SU-DHL-6 (cell line): ENCODE measurements around the gene TMEM163.

Source experiments
- EZH2phosphoT487 ChIP-seq: fragments of 200-600 bp; sonication (generic), shearing (Covaris generic); conservative IDR thresholded peaks from 2 replicates; pipeline ENCODE4 v1.6.1; 2018; ENCODE audit warnings: mild to moderate bottlenecking, antibody characterized with exemption, low read length, moderate library complexity, mixed read lengths
- TF ChIP-seq, protein P1 (sequence below): fragments of 200-600 bp; sonication (generic); IDR thresholded peaks from one replicate; pipeline ENCODE4 v1.5.1; 2017; ENCODE audit warnings: antibody characterized with exemption, mild to moderate bottlenecking, low read length, moderate library complexity; ENCODE audit not compliant: insufficient read depth, poor library complexity, severe bottlenecking

DNA sequence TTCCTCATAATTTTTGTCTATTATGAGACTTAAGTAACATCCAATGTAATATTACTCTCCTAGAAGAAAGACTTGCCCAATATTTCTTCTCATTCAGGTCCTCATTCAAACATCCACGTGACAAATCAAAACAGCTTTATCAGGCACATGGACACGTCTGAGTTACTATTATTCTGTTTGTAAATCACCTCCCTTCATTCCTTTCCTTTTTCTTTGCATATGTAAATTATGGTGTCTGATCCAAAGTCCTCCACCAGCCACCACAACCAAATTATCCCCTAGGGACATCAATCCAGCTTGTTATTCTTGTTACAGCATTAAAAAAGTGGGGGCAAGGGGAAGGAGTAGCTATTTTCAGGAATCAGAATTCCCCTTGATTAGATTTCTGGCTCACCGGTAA, 7.1 kb downstream of the TMEM163 start:
- TF ChIP-seq, protein P1, sequence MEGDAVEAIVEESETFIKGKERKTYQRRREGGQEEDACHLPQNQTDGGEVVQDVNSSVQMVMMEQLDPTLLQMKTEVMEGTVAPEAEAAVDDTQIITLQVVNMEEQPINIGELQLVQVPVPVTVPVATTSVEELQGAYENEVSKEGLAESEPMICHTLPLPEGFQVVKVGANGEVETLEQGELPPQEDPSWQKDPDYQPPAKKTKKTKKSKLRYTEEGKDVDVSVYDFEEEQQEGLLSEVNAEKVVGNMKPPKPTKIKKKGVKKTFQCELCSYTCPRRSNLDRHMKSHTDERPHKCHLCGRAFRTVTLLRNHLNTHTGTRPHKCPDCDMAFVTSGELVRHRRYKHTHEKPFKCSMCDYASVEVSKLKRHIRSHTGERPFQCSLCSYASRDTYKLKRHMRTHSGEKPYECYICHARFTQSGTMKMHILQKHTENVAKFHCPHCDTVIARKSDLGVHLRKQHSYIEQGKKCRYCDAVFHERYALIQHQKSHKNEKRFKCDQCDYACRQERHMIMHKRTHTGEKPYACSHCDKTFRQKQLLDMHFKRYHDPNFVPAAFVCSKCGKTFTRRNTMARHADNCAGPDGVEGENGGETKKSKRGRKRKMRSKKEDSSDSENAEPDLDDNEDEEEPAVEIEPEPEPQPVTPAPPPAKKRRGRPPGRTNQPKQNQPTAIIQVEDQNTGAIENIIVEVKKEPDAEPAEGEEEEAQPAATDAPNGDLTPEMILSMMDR: no peak
- TF ChIP-seq EZH2phosphoT487: no peak
